ENCODE measurements around the gene HIVEP3.

The HIVEP3 gene

GRCh38 chr1:41656825-41657500 is 261.8 kb downstream of the HIVEP3 start:
- no peak for DNase-seq (ENCODE audit: low read depth)
- TF ChIP-seq, protein P1, sequence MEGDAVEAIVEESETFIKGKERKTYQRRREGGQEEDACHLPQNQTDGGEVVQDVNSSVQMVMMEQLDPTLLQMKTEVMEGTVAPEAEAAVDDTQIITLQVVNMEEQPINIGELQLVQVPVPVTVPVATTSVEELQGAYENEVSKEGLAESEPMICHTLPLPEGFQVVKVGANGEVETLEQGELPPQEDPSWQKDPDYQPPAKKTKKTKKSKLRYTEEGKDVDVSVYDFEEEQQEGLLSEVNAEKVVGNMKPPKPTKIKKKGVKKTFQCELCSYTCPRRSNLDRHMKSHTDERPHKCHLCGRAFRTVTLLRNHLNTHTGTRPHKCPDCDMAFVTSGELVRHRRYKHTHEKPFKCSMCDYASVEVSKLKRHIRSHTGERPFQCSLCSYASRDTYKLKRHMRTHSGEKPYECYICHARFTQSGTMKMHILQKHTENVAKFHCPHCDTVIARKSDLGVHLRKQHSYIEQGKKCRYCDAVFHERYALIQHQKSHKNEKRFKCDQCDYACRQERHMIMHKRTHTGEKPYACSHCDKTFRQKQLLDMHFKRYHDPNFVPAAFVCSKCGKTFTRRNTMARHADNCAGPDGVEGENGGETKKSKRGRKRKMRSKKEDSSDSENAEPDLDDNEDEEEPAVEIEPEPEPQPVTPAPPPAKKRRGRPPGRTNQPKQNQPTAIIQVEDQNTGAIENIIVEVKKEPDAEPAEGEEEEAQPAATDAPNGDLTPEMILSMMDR (conservative IDR thresholded peaks at IDR 0.05; ENCODE audit: low read length) = no peak
- no peak overlapping the region for H3K4me3 ChIP-seq (ENCODE audit: low read length)

GRCh38 chr1:41656068-41656467 is 262.7 kb downstream of the HIVEP3 start:
- TF ChIP-seq, protein P1 (conservative IDR thresholded peaks at IDR 0.05; ENCODE audit: low read length) = no peak

GRCh38 chr1:41655632-41656031 is 263.1 kb downstream of the HIVEP3 start:
- TF ChIP-seq, protein P1 (conservative IDR thresholded peaks at IDR 0.05; ENCODE audit: low read length) = no peak
- no peak for DNase-seq (ENCODE audit: low read depth)
- H3K4me3 ChIP-seq (ENCODE audit: low read length) = no peak overlapping the region

More at GRCh38 chr1:41656068-41656467, 262.7 kb downstream of the HIVEP3 start:
- no peak for DNase-seq (ENCODE audit: low read depth)
- H3K4me3 ChIP-seq (ENCODE audit: low read length) = no peak overlapping the region

- TF ChIP-seq, protein P1 (conservative IDR thresholded peaks at IDR 0.05; ENCODE audit: low read length) = no peak
- no peak for DNase-seq (ENCODE audit: low read depth)
- no peak overlapping the region for H3K4me3 ChIP-seq (ENCODE audit: low read length)
These were observed 265.1 kb downstream of the HIVEP3 start for GRCh38 chr1:41653574-41653973.

DNA sequence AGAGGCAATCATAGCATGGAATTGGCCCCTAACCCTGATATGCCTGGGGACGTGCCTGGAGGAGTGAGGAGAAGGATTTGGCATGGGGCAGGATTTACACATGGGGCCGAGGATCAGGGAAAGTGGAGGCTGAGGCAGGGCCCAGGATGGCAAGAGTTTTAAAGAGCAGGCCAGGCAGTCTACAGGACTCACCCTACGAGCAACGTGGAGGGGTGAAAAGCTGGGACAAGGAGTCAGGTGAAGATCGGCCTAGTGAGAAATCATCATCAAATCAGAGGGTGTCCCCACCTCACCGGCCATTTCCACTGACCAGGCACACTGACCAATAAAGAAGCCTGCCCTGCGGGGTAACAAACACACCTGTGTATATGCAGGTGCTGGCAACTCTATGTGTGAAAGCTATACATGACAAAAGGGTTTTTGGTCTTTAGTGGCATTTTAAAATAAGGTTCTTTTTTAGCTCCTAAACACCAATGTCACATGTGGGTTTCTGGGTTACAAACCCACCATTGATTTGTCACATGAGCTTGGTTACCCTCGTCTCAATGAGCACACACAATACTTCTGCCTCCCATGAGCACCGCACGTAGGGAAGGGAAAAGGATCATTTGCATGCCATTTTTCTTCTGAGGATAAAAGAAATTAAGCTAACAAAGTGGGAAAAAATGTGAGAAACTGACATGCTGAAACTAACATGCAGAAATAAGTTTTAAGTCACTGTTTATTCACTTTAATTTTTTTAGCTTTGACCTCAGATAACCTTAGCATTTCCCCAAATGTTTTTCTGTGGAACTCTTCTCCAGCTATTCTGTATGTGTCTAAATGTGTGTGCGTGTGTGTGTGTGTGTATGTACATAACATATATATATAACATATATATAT is 266.1 kb downstream of the HIVEP3 start:
- TF ChIP-seq, protein P1 (conservative IDR thresholded peaks at IDR 0.05; ENCODE audit: low read length) = no peak
- DNase-seq (ENCODE audit: low read depth) = no peak
- no peak overlapping the region for H3K4me3 ChIP-seq (ENCODE audit: low read length)

- H3K4me3 ChIP-seq (ENCODE audit: low read length) = no peak overlapping the region
- DNase-seq (ENCODE audit: low read depth) = peak; percentile 61
- TF ChIP-seq, protein P1 (conservative IDR thresholded peaks at IDR 0.05; ENCODE audit: low read length) = no peak
These were observed 268.5 kb downstream of the HIVEP3 start for GRCh38 chr1:41650028-41650880.

Measured in AG10803 (cell line).